ENCODE results near the gene KIAA0319L. TPM values are rescaled to one million over a fixed set of nuclear protein-coding genes. Genes with fewer than 3 reads are reported as not detected.

Gene KIAA0319L
- total RNA-seq, 1 donor: 63.0 TPM

DNA sequence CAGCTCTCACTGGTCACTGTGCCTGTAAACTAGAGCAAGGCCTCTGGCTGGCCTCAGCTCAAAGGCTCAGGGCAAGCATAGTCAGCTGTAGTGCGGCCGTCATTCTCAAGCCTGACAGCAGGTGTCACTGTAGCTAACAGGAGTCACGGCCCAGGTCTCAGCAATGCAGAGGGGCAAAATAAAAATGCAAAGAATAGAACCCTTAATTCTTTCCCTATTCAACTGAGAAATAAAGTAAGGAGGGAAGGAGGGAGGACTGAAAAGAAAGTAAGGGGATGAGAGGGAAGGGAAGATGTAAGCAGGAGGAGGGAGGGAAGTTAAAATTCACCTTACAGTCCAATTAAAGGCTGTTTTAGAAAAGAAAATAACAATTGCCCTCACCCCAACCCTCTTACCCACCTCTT is 106.1 kb downstream of the KIAA0319L start:
- DNase-seq (ENCODE audit: low read depth): peak; percentile 87
- TF ChIP-seq, protein P1, sequence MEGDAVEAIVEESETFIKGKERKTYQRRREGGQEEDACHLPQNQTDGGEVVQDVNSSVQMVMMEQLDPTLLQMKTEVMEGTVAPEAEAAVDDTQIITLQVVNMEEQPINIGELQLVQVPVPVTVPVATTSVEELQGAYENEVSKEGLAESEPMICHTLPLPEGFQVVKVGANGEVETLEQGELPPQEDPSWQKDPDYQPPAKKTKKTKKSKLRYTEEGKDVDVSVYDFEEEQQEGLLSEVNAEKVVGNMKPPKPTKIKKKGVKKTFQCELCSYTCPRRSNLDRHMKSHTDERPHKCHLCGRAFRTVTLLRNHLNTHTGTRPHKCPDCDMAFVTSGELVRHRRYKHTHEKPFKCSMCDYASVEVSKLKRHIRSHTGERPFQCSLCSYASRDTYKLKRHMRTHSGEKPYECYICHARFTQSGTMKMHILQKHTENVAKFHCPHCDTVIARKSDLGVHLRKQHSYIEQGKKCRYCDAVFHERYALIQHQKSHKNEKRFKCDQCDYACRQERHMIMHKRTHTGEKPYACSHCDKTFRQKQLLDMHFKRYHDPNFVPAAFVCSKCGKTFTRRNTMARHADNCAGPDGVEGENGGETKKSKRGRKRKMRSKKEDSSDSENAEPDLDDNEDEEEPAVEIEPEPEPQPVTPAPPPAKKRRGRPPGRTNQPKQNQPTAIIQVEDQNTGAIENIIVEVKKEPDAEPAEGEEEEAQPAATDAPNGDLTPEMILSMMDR (IDR thresholded peaks at IDR 0.05; ENCODE audit: insufficient read depth, low read depth, low read length): peak; percentile 91
- H3K4me3 ChIP-seq (ENCODE audit: low read depth, low read length): no peak overlapping the region

DNA sequence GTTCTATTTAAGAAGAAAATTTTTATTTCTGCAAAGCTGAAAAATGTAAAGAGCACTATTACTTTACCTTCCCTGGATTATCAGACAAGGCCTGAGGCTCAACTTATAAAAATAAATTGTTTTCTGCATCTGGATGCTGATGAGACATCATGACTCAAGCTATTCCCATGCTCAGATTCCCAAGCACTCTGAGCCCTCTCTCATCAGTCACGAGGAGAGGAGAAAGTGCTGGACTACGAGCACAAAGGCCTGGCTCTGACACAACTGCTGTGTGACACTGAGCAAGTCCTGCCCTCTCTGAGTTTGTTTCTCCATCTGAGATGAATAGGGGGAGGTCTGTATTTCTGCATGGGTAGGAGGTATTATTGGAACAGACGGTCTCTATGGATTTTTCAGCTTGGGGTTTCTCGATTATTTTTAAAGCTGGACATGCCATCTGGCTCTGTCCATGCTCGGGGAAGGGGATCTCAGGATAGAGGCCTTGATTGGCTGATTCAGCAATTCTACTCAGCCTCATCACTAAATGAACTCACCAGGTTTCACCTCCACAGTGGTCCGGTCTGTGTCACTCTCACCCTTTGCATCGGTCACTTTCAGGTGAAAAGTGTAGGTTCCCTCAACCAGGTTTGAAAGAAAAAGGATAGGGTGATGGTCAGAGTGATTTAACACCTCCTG is 107.7 kb downstream of the KIAA0319L start:
- TF ChIP-seq, protein P1 (IDR thresholded peaks at IDR 0.05; ENCODE audit: insufficient read depth, low read depth, low read length): no peak
- no peak overlapping the region for H3K4me3 ChIP-seq (ENCODE audit: low read depth, low read length)
- peak; percentile 97 for DNase-seq (ENCODE audit: low read depth)

DNA sequence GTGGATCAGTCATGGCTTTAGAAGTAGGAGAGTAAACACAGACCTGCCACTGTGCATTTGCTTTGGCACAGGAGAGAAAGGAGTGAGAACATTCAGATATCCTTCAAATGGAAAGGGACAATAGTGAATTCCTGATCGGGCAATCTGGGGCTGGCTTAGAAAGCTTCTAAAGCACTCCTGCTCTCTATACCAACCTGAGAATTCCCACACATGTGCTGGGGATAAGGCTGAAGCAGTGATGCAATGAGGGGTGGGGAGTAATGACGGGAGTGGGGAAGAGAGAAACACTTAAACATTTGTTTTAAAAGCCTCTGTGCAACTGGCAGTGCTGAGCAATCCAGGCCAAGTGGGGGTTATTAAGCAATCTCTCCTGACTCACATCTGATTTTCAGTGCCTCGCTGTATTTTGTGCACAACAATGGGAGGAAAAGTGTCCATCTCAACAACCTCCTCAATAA is 108.8 kb downstream of the KIAA0319L start:
- TF ChIP-seq, protein P1 (IDR thresholded peaks at IDR 0.05; ENCODE audit: insufficient read depth, low read depth, low read length): no peak
- no peak overlapping the region for H3K4me3 ChIP-seq (ENCODE audit: low read depth, low read length)
- peak; percentile 99 for DNase-seq (ENCODE audit: low read depth)

DNA sequence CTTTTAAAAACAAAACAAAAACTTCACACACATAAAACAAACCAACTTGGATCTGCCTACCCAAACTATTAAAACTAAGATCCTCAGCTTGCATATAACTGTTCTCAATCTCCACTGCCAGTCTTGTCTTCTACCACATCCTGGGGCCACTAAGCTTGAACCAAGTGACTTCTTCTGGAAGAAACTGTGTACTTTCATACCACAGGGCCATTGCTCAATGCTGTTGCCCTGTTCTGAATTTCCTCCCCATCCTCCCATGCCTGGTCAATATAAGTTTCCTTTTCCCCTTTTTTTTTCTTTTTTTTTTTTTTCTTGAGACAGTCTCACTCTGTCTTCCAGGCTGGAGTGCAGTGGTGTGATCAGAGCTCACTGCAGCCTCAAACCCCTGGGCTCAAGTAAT is 109.9 kb downstream of the KIAA0319L start:
- TF ChIP-seq, protein P1 (IDR thresholded peaks at IDR 0.05; ENCODE audit: insufficient read depth, low read depth, low read length): no peak
- peak; percentile 54 for DNase-seq (ENCODE audit: low read depth)
- no peak overlapping the region for H3K4me3 ChIP-seq (ENCODE audit: low read depth, low read length)

DNA sequence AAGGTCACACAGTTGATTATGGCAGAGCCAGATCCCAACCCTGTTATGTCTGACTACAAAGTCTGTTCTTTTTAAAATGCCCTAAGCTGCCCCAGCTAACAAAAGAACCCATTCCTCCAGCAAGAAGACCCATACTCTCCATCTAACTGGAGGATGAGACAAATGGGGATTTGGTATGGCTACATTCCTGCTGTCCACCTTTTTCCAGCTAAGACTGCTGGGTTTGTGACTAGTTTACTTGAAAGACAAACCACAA is 112.8 kb downstream of the KIAA0319L start:
- H3K4me3 ChIP-seq (ENCODE audit: low read depth, low read length): no peak overlapping the region
- no peak for DNase-seq (ENCODE audit: low read depth)
- TF ChIP-seq, protein P1 (IDR thresholded peaks at IDR 0.05; ENCODE audit: insufficient read depth, low read depth, low read length): no peak

DNA sequence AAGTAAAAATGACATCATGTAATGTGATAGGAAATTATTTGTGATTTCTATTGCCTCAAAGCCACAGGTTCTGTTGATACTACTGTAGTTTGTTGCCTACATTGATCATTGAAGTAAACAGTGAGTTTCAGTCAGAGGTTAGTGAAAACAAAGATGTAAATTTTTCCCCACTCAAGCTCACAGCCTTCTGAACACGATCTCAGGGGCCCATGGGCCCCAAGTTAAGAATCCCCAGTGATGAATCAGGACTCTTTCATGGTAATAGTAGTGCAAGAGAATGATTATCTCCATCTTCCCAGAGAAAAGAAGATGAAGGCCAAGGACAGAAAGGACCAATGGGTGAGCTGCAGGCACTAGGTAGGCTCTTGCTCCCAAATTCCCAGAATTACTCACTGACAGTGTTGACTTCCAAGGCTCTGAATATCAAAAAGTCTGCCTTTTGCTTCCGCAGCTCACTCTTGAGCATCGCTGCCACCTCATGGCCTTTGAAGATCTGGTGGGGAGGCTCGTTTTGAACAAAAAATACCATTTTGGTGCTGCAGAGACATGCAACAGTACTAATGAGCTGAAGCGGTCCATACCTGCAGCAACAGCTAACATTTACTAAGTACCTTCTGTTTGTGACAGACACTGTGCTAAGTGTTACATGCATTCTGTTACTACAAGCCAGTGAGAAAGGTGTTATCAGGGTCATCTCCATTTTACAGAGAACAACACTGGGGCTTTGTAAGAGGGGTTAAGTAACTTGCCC is 113.3 kb downstream of the KIAA0319L start:
- TF ChIP-seq, protein P1 (IDR thresholded peaks at IDR 0.05; ENCODE audit: insufficient read depth, low read depth, low read length): peak; percentile 29
- no peak overlapping the region for H3K4me3 ChIP-seq (ENCODE audit: low read depth, low read length)
- no peak for DNase-seq (ENCODE audit: low read depth)

Data from fibroblast of villous mesenchyme (primary cell).